AG04449 (cell line): Measurements from ENCODE around the gene PFN4.
"Not testable (repeated sequence)": the region's sequence is repeated elsewhere in the genome, so short reads cannot be mapped to it uniquely, and the experiment has no call there.

Experiments
- CTCF ChIA-PET: fragments of 350-600 bp; formaldehyde crosslinking; extraction: SDS; loops from one replicate; lab custom pipeline; 2021; ENCODE audit warnings: antibody characterized with exemption; lab: Yijun Ruan, JAX
- POLR2A ChIA-PET: fragments of 400-600, 350-600 bp; formaldehyde crosslinking; extraction: SDS; loops from one replicate; lab custom pipeline; 2020; ENCODE audit warnings: antibody characterized with exemption, inconsistent platforms; lab: Yijun Ruan, JAX
- DNase-seq: peaks from one replicate; pipeline ENCODE4 v3.0.0-alpha.2; 2010; ENCODE audit warnings: low read depth, low spot score
- H3K4me3 ChIP-seq: 2 replicates; pipeline ENCODE4 v1.5.1; 2011; ENCODE audit warnings: low read depth, mild to moderate bottlenecking, control low read depth, low read length
- CTCF ChIP-seq: IDR thresholded peaks from one replicate; pipeline ENCODE4 v1.5.1; 2011; ENCODE audit warnings: mild to moderate bottlenecking, moderate library complexity, low read length, control low read depth, inconsistent platforms; ENCODE audit not compliant: insufficient read depth; ENCODE audit errors: missing control alignments

Gene PFN4

GRCh38 chr2:24101992-24102391 is 21.1 kb downstream of the PFN4 start:
- no peak for DNase-seq
- no peak overlapping the region for H3K4me3 ChIP-seq
- TF ChIP-seq CTCF, result no peak
- CTCF ChIA-PET, result no interaction called here
- POLR2A ChIA-PET, result interaction anchor here (1.2 kb wide), 1 partner anchor 17 kb away, joined by 3 read pairs; the partner anchor contains the start of gene TP53I3

GRCh38 chr2:24100732-24101131 is 22.4 kb downstream of the PFN4 start:
- POLR2A ChIA-PET, result not testable (repeated sequence)

GRCh38 chr2:24095171-24095677 is 27.9 kb downstream of the PFN4 start:
- DNase-seq, H3K4me3 ChIP-seq, POLR2A ChIA-PET: not testable (repeated sequence)
- CTCF ChIA-PET, result interaction anchor here (2.0 kb wide), 1 partner anchor 11 kb away, joined by 8 read pairs; the partner anchor contains the start of gene TP53I3

More at GRCh38 chr2:24100732-24101131, 22.4 kb downstream of the PFN4 start:
- CTCF ChIA-PET, H3K4me3 ChIP-seq, DNase-seq: not testable (repeated sequence)

- CTCF ChIA-PET, result not testable (repeated sequence)
Measured at GRCh38 chr2:24093270-24093669, 29.9 kb downstream of the PFN4 start.

GRCh38 chr2:24088821-24089359 is 34.2 kb downstream of the PFN4 start:
- no peak for DNase-seq
- H3K4me3 ChIP-seq, result no peak overlapping the region
- TF ChIP-seq CTCF, result no peak
- ChIA-PET CTCF (no interaction called here), POLR2A (no interaction called here)

More at GRCh38 chr2:24093270-24093669, 29.9 kb downstream of the PFN4 start:
- DNase-seq, H3K4me3 ChIP-seq, POLR2A ChIA-PET: not testable (repeated sequence)

- no peak for DNase-seq
- POLR2A ChIA-PET, result no interaction called here
- no peak for TF ChIP-seq CTCF
- H3K4me3 ChIP-seq, result no peak overlapping the region
- CTCF ChIA-PET, result interaction anchor here (0.9 to 1.3 kb wide), 3 partner anchors 13 to 263 kb away, joined by 3 to 4 read pairs (median 3); no protein-coding TSS in a partner anchor
Measured at GRCh38 chr2:24087032-24087431, 36.1 kb downstream of the PFN4 start.

GRCh38 chr2:24086241-24086640 is 36.9 kb downstream of the PFN4 start:
- no peak overlapping the region for H3K4me3 ChIP-seq
- CTCF ChIA-PET, result interaction anchor here (1.3 kb wide), 1 partner anchor 262 kb away, joined by 4 read pairs; no protein-coding TSS in a partner anchor
- POLR2A ChIA-PET, result no interaction called here
- no peak for TF ChIP-seq CTCF
- no peak for DNase-seq

GRCh38 chr2:24085200-24085489 is 38.0 kb downstream of the PFN4 start:
- peak overlapping the region; percentile 82 for H3K4me3 ChIP-seq
- TF ChIP-seq CTCF, result no peak
- ChIA-PET POLR2A (interaction anchor here (0.6 to 2.3 kb wide), 8 partner anchors 9 to 159 kb away, joined by 3 to 26 read pairs (median 4); partner anchors contain the start of genes ATAD2B, FAM228B and SF3B6), CTCF (interaction anchor here (0.9 to 3.9 kb wide), 16 partner anchors 9 to 292 kb away, joined by 3 to 54 read pairs (median 8); partner anchors contain the start of genes ATAD2B, FAM228B, FKBP1B and SF3B6)
- DNase-seq, result no peak
